Inflammatory macrophage treated with lipopolysaccharide for 4 hours (primary cell): Measurements from ENCODE around the gene HELZ.
"Not testable (repeated sequence)": the region's sequence is repeated elsewhere in the genome, so short reads cannot be mapped to it uniquely, and the experiment has no call there.

ENCODE experiments used
- DNase-seq: peaks from one replicate; pipeline ENCODE4 v3.0.0-alpha.2; 2020

HELZ gene

DNA sequence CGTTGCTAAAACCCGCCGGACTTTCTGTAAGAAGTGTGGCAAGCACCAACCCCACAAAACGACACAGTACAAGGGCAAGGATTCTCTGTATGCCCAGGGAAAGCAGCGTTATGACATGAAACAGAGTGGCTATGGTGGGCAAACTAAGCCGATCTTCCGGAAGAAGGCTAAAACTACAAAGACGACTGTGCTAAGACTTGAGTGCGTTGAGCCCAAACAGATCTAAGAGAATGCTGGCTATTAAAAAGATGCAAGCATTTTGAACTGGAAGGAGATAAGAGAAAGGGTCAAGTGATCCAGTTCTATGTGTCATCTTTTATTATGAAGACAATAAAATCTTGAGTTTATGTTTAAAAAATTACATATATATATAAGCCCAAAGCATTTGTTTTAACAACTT lies 20.3 kb downstream of the HELZ start:
- DNase-seq, result no peak

DNA sequence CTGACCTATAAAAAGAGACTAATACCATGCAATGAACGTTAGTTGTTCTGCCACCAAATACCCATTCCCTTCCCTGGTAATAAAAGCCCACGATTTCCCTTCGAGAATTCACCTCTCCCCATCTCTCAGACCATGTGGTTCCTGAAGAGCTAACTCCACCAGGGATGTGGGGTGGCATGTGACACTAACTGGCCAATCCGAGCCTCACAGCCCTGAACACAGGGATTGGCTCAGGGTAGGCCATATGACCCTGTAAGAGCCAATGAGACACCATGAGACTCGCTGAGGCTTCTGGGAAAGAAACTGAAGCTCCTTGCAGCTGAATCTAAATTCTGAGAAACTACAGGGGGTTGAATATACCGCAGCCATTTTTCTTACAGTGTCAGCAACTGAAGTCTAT lies 21.1 kb downstream of the HELZ start:
- no peak for DNase-seq

- peak; percentile 46 for DNase-seq
Measured at GRCh38 chr17:67221062-67221998, 23.7 kb downstream of the HELZ start.

DNA sequence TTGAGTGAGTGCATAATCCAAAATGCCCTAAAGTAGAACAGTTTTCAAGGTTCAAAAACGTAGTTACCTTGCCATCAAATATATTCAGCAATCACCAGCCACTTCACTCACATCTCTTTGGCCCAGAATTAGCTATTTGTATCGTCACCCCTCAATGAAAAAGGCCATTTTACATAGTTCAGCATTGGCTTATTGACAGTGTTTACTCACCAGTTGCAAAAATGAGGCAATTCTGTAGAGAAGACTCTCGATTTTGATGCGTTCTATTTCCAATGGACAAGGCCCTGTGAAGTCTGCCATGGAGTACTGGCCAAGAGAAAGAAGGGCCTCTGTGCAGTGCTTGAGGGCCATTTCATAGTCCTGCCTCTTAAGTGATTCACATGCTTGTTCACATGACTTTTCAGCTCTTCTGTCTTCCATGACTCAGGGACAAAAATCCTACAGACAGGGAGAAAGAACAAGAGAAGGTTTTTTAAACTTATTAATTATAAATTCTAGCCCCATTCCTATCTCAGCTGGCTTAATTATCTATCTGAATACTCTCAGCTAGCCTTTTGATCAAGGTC lies 26.5 kb downstream of the HELZ start:
- peak; percentile 35 for DNase-seq

DNA sequence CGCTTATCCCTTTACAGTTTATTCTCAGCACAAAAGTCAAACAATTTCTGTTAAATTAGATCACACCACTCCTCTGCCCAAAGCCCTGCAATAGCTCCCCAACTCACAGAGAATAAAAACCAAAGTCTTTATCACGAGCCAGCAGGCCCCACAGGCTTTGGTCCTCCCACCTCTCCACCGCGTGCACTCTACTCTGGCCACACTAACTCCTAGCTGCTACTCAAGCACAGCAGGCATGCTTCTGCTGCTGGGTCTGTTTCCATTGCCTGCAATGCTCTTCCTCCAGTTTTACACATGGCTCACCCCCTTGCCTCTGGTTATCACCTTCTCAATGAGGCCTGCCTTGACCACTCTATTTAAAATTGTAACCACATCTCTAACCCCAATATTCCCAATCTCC lies 27.6 kb downstream of the HELZ start:
- DNase-seq, result no peak

DNA sequence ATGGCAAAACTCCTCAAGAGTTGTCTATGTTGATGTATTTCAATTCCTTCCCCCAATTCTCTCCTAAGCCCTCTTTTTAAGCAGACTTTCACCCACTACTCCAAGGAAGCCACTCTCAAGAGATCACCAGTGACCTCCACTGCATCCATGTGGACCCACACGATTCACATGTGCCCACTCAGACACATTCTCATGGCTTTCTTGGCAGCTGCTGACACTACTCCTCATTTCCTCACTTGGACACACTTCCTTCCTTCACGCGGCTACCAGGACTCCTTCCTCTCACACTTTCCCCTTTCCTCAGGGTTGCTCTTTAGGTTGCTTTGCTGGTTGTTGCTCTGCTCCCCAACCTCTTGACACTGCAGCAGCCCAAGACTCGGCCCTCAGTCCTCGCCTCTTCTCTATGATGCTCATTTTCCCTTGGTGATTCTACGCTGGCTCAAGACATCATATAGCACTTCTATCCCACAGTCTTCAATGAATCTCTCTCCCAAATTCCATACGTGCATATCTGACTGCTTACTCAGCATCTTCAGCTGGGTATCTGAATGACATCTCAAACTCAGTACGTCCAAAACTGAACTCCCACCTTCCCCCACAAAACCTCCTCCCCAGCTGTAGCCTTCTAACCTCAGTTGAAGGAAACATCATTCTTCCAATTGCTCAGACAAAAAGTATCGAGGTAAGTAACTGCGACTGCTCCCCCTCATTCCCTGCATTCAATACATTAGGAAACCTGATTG lies 28.2 kb downstream of the HELZ start:
- DNase-seq, result peak; percentile 19

DNA sequence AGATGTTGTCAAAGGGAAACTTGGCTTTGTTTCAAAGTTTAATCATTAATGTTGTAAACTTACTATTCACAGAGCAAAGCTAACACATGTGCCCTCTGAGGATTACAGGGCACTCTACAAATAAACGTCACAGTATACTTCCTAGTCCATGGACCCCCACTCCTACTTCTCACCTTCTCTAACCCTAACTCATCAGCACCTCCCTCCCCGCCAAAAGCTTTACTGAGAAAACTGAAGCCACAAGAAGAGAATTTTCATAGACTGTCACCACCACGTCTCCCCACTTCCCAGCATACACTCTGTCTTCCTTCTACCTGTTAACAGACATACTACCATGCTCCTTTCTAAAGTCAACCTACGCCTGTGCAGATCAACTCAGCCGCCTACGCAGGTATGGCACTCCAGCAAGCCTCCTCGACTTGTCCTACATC lies 29.0 kb downstream of the HELZ start:
- DNase-seq, result no peak

- peak; percentile 74 for DNase-seq
Measured at GRCh38 chr17:67212714-67213417, 32.1 kb downstream of the HELZ start.

DNA sequence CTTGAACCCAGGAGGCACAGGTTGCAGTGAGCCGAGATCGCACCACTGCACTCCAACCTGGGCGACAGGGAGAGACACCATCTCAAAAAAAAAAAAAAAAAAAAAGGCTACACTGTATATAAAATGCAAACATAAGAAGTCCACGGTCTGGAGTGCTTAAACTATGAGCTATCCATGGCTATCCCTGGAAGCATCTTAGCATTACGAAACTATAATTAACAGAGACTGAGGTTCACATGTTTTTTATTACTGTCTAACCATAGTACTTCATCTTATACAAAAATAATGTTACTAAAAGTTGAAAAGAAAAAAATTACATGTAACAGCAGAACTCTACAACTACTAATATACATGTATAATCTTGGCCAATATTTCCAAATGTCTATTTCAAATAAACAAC lies 32.8 kb downstream of the HELZ start:
- DNase-seq, result no peak

DNA sequence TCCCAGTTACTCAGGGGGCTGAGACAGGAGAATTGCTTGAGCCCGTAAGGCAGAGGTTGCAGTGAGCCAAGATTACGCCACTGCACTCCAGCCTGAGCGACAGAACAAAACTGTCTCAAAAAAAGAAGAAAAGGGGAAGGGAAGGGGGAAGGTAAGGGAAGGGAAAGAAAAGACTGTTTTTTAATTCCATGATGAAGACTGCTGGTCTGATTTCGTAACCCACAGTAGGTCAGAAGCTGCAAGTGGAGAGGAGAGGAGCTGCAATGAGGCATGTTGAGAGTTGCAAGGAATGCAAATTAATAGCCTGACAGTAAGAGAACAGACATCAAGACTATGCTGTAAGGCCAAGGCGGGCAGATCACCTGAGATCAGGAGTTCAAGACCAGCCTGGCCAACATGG lies 33.3 kb downstream of the HELZ start:
- DNase-seq, result peak; percentile 65

- DNase-seq, result no peak
Measured at GRCh38 chr17:67210915-67211314, 34.1 kb downstream of the HELZ start.

DNA sequence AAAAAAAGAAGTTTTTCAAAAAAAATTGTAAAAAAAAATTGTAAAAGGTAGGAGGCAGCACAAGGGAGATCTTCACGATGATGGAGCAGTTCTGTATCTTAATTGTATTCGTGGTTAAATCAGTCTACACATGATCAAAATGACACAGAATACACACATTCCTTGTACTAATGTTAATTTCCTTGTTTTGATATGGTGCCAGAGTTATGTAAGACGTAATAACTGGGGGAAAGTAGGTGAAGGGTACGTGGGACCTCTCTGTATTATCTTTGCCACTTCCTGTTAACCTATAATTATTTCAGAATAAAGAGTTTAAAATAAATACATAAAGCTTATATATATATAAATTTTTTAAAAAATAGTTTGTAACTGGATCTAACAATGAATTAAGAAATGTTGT lies 36.8 kb downstream of the HELZ start:
- no peak for DNase-seq

GRCh38 chr17:67203818-67204217 lies 41.2 kb downstream of the HELZ start:
- no peak for DNase-seq

GRCh38 chr17:67202503-67202902 lies 42.5 kb downstream of the HELZ start:
- no peak for DNase-seq

DNA sequence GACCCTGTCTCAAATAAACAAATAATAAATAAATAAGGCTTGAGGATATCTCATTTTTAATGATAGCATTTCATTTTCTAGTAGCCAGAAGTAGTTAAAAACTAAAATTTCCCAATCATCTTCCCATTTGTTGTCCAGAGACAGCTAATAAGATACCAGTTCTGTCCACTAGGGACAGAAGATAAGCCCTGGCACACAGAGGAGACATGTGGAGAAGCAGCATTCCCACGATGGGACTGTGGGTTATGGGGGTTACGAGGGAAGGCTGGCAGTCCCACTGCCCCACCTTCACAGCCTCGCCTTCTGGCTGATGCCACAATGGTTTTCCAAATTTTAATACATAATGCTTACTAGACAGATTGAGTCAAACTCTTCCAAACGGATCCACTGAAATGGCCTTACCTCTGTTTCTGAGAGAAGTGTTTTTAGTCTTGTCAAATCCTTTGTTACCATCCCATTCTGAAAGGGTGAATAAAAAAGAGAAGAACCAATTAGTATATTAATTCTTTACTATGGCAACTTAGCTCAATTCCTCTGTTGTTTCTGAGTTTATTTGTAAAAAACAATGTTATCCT lies 44.2 kb downstream of the HELZ start:
- DNase-seq, result peak; percentile 33

- no peak for DNase-seq
Measured at GRCh38 chr17:67198131-67198530, 46.9 kb downstream of the HELZ start.

DNA sequence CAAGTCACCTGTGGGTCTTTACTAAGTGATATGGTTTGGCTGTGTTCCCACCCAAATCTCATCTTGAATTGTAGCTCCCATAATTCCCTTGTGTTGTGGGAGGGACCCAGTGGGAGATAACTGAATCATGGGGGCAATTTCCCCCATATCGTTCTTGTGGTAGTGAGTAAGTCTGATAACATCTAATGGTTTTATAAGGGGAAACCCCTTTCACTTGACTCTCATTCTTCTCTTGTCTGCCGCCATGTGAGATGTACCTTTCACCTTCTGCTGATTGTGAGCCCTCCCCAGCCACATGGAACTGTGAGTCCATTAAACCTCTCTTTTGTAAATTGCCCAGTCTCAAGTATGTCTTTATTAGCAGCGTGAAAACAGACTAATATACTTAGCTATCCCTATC lies 48.0 kb downstream of the HELZ start:
- DNase-seq, result not testable (repeated sequence)

DNA sequence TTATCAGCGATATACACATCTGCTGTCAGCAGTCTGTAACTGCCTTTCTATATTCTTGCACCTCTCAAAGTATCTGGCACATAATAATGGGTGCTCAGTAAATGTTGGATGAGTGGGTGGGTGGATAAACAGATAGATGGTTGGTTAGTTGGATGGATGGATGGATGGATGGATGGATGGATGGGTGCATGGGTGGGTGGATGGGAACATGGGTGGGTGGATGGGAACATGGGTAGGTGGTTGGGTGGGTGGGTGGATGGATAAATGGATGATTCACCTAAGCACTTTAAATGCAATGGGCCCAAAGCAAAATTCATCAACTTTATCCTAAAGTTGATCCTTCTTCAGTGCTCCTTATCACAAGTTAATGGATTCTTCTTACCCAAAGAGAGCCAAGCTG lies 48.6 kb downstream of the HELZ start:
- no peak for DNase-seq

GRCh38 chr17:67194134-67194533 lies 50.9 kb downstream of the HELZ start:
- no peak for DNase-seq

- DNase-seq, result no peak
Measured at GRCh38 chr17:67187927-67188326, 57.1 kb downstream of the HELZ start.

DNA sequence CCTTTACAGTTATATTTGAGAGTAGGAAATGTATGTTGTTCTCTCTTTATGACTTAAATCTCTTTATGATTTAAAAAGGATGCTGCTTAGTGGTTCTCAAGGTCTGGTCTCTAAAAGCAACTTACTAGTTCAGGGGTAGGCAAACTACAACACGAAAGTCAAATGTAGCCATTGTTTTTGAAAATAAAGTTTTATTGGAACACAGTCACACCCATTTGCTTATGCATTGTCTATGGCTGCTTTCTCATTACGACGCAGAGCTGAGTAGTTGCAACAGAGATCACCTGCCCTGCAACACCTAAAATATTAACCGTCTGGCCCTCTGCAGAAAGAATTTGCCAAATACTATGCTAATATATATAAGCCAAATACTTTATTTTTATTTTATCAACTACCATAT lies 58.2 kb downstream of the HELZ start:
- DNase-seq, result no peak

DNA sequence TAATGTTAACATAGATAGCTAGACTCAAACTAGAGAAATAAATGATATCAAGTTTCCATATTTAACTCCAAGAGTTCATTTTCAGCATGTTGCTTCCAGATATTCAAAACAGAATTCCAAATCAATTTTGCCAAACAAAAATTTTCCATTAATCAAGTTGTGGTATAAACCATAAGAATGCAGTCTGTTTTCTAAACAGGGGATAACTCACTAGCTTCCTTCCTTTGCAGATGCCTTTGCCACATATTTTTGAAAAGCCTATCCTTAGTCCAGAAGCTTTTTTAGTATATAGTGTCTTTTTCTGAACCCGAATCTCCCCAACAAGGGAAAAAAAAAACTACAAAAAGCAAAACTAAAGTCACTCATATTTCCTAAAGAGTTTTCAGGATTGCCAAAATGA lies 61.5 kb downstream of the HELZ start:
- no peak for DNase-seq

- DNase-seq, result no peak
Measured at GRCh38 chr17:67181825-67182224, 63.2 kb downstream of the HELZ start.
